Brain microvascular endothelial cell (primary cell): ENCODE measurements around the gene HIKESHI.

ENCODE experiments used
- DNase-seq: peaks from one replicate; pipeline ENCODE4 v3.0.0-alpha.2; 2020
- H3K27ac ChIP-seq: fragments of 250-450 bp; sonication (Bioruptor Pico); 2 replicates; pipeline ENCODE4 v1.5.1; 2020; ENCODE audit warnings: mild to moderate bottlenecking, moderate library complexity
- H3K27me3 ChIP-seq: fragments of 250-450 bp; sonication (Bioruptor Pico); replicated peaks from 2 replicates; pipeline ENCODE4 v1.5.1; 2020; ENCODE audit warnings: mild to moderate bottlenecking
- H3K36me3 ChIP-seq: fragments of 250-450 bp; sonication (Bioruptor Pico); replicated peaks from 2 replicates; pipeline ENCODE4 v1.5.1; 2020; ENCODE audit warnings: mild to moderate bottlenecking
- H3K4me3 ChIP-seq: 2 replicates; pipeline ENCODE4 v1.5.1; 2011; ENCODE audit warnings: low read depth, mild to moderate bottlenecking, control low read depth, low read length, moderate library complexity
- CTCF ChIP-seq: IDR thresholded peaks from 2 replicates; pipeline ENCODE4 v1.5.1; 2011; ENCODE audit warnings: low read depth, mild to moderate bottlenecking, moderate library complexity, low read length, control low read depth, inconsistent platforms; ENCODE audit errors: missing control alignments
- in situ Hi-C: cut with HindIII; loops from 2 replicates; pipeline ENCODE4 v1.10.0; 2017; ENCODE audit warnings: low sequenced_read_pairs, low pct_ligation_motif_present

The HIKESHI gene

GRCh38 chr11:86302092-86302793, at the start of gene HIKESHI:
Gene HIKESHI (plus strand): TSS chr11:86302240. CDS start chr11:86302449, 209 bp downstream.
- in situ Hi-C loops: no loop called here
- DNase-seq: peak; percentile 99
- Histone ChIP-seq H3K4me3 (peak within 1 kb of the TSS; percentile 95), H3K27me3 (no peaks in the 10 kb centered on the region), H3K36me3 (peaks cover 2% of the 10 kb centered on the region), H3K27ac (peak within 1 kb of the TSS; percentile 91)
- TF ChIP-seq CTCF: no peak

GRCh38 chr11:86255896-86256295, 46.1 kb upstream of the HIKESHI start:
- no peak for TF ChIP-seq CTCF
- Histone ChIP-seq H3K27me3 (no peaks in the 10 kb centered on the region), H3K27ac (no peak overlapping the region), H3K36me3 (no peaks in the 10 kb centered on the region), H3K4me3 (no peak overlapping the region)
- in situ Hi-C loops: no loop called here
- DNase-seq: no peak

- DNase-seq: no peak
- Histone ChIP-seq H3K27me3 (no peaks in the 10 kb centered on the region), H3K27ac (no peak overlapping the region), H3K36me3 (no peaks in the 10 kb centered on the region), H3K4me3 (no peak overlapping the region)
- no peak for TF ChIP-seq CTCF
- in situ Hi-C loops: no loop called here
Measured at GRCh38 chr11:86256608-86257007, 45.4 kb upstream of the HIKESHI start.

GRCh38 chr11:86257446-86257845, 44.6 kb upstream of the HIKESHI start:
- in situ Hi-C loops: no loop called here
- Histone ChIP-seq H3K4me3 (no peak overlapping the region), H3K27ac (no peak overlapping the region), H3K27me3 (no peaks in the 10 kb centered on the region), H3K36me3 (peaks cover 2% of the 10 kb centered on the region)
- DNase-seq: no peak
- no peak for TF ChIP-seq CTCF

- no peak for TF ChIP-seq CTCF
- no peak overlapping the region for H3K4me3 ChIP-seq
- in situ Hi-C loops: no loop called here
- H3K27ac ChIP-seq: no peak overlapping the region
- DNase-seq: no peak
- peaks cover 7% of the 10 kb centered on the region for H3K36me3 ChIP-seq
- H3K27me3 ChIP-seq: no peaks in the 10 kb centered on the region
Measured at GRCh38 chr11:86259730-86260129, 42.3 kb upstream of the HIKESHI start.

GRCh38 chr11:86261328-86261727, 40.7 kb upstream of the HIKESHI start:
- in situ Hi-C loops: no loop called here
- peaks cover 9% of the 10 kb centered on the region for H3K36me3 ChIP-seq
- H3K27ac ChIP-seq: no peak overlapping the region
- TF ChIP-seq CTCF: no peak
- no peaks in the 10 kb centered on the region for H3K27me3 ChIP-seq
- no peak overlapping the region for H3K4me3 ChIP-seq
- DNase-seq: no peak
